Measurements from ENCODE around the gene DHCR24.

DHCR24 gene

GRCh38 chr1:54816130-54816529, 70.9 kb downstream of the DHCR24 start:
- DNase-seq (ENCODE audit: low spot score) = no peak

GRCh38 chr1:54815086-54815876, 71.7 kb downstream of the DHCR24 start:
- no peak for DNase-seq (ENCODE audit: low spot score)

DNA sequence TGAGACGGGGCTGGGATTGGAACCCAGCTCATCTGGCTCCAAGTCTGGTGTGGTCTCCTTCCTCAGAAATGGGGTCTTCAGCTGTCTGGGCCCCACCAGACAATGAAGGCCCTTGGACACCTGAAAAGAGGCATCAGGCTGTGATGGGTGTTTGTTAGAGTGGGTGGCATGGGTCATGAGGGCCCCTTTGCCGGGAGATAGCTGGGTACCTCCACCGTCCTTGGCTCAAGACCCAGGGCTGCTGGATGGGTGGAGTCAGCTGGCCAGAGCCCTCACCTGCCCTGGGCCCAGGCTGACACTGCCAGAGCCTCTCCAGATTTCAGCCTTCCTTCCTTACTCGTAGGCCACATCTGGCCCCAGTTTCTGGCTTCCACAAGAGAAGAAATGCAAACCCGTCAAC, 72.4 kb downstream of the DHCR24 start:
- no peak for DNase-seq (ENCODE audit: low spot score)

- no peak for DNase-seq (ENCODE audit: low spot score)
These were observed 72.9 kb downstream of the DHCR24 start for GRCh38 chr1:54814126-54814498.

GRCh38 chr1:54813485-54814125, 73.4 kb downstream of the DHCR24 start:
- no peak for DNase-seq (ENCODE audit: low spot score)

- DNase-seq (ENCODE audit: low spot score) = no peak
These were observed 74.1 kb downstream of the DHCR24 start for GRCh38 chr1:54812801-54813484.

- no peak for DNase-seq (ENCODE audit: low spot score)
These were observed 75.0 kb downstream of the DHCR24 start for GRCh38 chr1:54811739-54812655.

GRCh38 chr1:54811066-54811465, 75.9 kb downstream of the DHCR24 start:
- no peak for DNase-seq (ENCODE audit: low spot score)

GRCh38 chr1:54810153-54810942, 76.6 kb downstream of the DHCR24 start:
- DNase-seq (ENCODE audit: low spot score) = peak; percentile 89

GRCh38 chr1:54809496-54810074, 77.4 kb downstream of the DHCR24 start:
- DNase-seq (ENCODE audit: low spot score) = no peak

GRCh38 chr1:54808443-54809207, 78.4 kb downstream of the DHCR24 start:
- no peak for DNase-seq (ENCODE audit: low spot score)

- no peak for DNase-seq (ENCODE audit: low spot score)
These were observed 79.2 kb downstream of the DHCR24 start for GRCh38 chr1:54807756-54808155.

- DNase-seq (ENCODE audit: low spot score) = peak; percentile 61
These were observed 79.9 kb downstream of the DHCR24 start for GRCh38 chr1:54806931-54807611.

GRCh38 chr1:54805981-54806381, 81.0 kb downstream of the DHCR24 start:
- no peak for DNase-seq (ENCODE audit: low spot score)

GRCh38 chr1:54805466-54805865, 81.5 kb downstream of the DHCR24 start:
- no peak for DNase-seq (ENCODE audit: low spot score)

- no peak for DNase-seq (ENCODE audit: low spot score)
These were observed 82.4 kb downstream of the DHCR24 start for GRCh38 chr1:54804471-54805132.

DNA sequence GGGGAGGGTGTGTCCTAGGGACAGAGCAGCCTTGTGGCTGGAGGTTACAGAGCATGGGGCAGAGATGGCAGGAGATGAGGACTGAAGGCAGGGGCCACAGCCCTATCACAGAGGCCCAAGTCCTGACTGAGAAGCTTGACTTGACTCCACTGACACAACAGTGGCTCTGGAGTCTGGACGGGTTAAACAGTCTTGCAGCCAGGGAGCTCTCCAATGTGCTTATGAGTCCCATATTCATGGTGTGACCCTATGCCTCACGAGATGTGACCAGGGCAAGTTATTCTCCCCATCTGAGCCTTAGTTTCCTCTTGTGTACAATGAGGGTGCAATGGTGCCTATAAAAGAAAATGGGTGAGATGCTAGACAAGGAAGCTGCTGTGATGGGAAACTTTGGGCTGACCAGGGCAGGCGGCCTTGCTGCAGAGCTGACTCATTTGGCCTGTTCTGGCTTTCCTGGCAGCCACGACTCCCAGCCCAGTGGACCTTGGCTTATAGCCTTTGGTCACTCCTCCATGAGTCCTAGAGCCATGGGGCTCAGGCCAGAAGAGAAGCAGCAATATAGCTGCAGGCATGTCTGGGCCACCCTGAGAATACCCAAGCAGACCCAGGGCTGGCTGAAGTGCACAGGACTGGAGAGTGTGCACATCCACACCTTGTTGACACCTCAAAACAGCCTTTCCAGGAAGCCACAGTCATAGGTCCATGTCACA, 83.1 kb downstream of the DHCR24 start:
- peak; percentile 52 for DNase-seq (ENCODE audit: low spot score)
